Body of pancreas (tissue), 4 donors: ENCODE results near the gene KCNK2.

ENCODE experiments used
- CTCF ChIP-seq, 7 experiments: fragments of 450-650 bp in 4 of 7; fragments of 200-600 bp in 3 of 7; sonication (generic) in 3 of 7; IDR thresholded peaks; one replicate each; pipeline ENCODE4 v1.5.1; 2016 to 2019; ENCODE audit warnings: antibody characterized with exemption in 7 of 7
- POLR2A ChIP-seq, 3 donors: fragments of 450-650 bp; IDR thresholded peaks; one replicate each; pipeline ENCODE4 v1.6.1; 2016; ENCODE audit warnings: antibody characterized with exemption in 3 of 3, mild to moderate bottlenecking in 2 of 3

- TF ChIP-seq POLR2A (IDR thresholded peaks at IDR 0.05) (no peak), CTCF (IDR thresholded peaks at IDR 0.05) (no peak)
These were observed 21.7 kb downstream of the KCNK2 start for GRCh38 chr1:215104283-215104682.
